ENCODE results near the gene TEDDM1.
"Not testable (repeated sequence)": the region's sequence is repeated elsewhere in the genome, so short reads cannot be mapped to it uniquely, and the experiment has no call there.

TEDDM1 gene

DNA sequence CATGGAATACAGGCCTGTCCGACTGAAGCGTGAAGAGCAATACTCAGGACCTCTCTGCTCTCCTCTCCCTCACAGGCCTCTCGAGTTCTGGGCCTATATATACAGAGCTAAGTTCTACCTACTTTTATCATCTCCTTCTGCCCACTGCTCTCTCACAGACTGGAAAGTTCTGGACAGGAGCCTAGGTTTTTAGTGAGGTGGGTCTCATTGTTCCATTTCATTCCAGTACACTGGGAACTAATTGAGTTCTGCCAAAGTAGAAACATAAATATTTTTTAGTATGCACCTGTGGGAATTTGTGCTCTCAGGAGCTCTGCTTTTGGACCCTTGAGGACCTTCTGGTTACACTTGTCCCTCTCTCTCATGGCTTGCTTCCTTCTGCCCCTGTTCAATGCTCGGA is at the start of gene TEDDM1:
Gene TEDDM1, minus strand, starts transcription at position 101 of the 400 bp plus-strand sequence. CDS start 182 bp downstream, outside the sequence.
- DNase-seq (ENCODE audit: low spot score) = no peak

DNA sequence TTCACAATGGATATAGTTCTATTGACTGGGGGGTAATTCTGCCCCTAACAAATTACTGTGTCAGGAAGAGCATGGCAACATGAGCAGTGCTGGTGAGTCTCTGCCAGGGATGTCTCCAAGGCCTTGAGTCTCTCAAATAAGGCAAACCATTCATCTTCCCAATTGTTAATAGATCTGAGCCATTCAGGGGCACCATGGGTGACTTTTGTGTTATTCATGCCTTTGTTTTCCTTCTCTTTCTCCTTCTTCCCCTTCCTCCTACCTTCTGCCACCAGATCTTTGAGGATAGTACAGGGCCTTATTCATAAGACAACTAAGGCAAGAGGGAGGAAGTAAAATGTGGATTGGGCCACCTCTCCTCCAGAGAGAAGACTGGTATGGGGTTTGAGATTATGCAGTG is 49.6 kb upstream of the TEDDM1 start, which contains the start of gene RGSL1:
Gene RGSL1, plus strand, starts transcription at position 60 of the 400 bp plus-strand sequence. Its CDS starts 20 bp downstream, at position 80.
- no peak for DNase-seq (ENCODE audit: low spot score)

- no peak for DNase-seq (ENCODE audit: low spot score)
Measured at GRCh38 chr1:182447660-182448059, 47.2 kb upstream of the TEDDM1 start.

DNA sequence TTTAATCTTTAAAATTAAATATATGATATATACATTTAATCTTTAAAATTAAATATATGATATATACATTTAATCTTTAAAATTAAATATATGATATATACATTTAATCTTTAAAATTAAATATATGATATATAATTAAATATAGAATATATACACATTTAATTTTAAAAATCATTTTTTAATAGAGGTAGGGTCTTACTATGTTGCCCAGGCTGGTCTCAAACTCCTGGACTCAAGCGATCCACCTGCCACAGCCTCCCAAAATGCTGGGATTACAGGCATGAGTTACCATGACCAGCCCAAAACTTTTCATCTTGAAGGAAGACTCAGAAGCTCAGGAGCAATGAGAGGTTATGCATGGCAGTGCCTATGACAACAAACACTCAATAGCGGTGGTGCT is 46.7 kb upstream of the TEDDM1 start:
- not testable (repeated sequence) for DNase-seq (ENCODE audit: low spot score)

DNA sequence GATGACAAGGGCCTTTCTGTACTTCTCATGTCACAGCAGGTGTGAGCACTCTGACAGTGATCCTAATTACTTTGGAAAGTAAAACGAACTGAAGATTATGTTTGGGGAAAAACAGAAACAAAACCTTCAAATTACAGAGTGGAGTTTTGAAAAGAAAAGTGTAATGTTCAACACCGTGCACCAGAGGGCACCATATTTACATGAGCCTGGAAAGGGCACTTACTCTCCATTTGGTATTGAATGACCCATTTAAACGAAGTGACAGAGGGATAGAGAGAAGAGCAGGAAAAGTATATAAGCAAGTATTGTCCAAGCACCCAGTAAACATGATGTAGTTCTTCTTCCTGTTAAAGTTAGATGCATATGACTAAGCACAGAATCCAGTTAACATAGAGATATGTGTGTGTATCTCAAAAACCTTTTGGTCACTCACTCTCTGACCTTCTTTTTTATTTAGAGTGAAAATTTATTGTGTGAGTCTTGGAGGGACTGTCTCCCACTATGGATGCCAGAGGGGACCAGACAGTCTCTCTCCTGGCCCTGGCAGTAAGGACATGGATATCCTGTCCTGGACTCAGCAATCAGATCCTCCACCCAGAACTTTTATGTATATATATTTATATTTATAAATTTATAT is 45.7 kb upstream of the TEDDM1 start:
- peak; percentile 70 for DNase-seq (ENCODE audit: low spot score)

- no peak for DNase-seq (ENCODE audit: low spot score)
Measured at GRCh38 chr1:182444497-182444896, 44.0 kb upstream of the TEDDM1 start.

DNA sequence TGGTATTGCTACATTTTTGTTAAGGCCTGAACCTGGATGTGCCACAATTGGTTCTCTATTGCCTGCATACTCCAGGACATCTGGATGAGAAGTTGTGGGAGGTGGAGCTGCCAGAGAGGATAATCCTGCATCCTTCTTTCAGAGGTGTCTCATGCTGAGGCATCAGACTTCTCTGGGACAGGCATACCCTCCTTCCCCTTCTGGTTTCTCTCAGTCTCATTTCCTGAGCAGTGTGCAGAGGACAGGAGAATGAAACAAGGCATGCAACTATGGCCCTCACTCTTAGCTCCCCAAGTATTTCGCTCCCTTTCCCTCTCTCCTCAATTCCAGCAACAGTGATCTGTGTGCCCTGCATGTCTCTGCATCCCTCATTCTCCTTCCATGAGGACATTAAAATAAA is 41.9 kb upstream of the TEDDM1 start:
- DNase-seq (ENCODE audit: low spot score) = no peak

DNA sequence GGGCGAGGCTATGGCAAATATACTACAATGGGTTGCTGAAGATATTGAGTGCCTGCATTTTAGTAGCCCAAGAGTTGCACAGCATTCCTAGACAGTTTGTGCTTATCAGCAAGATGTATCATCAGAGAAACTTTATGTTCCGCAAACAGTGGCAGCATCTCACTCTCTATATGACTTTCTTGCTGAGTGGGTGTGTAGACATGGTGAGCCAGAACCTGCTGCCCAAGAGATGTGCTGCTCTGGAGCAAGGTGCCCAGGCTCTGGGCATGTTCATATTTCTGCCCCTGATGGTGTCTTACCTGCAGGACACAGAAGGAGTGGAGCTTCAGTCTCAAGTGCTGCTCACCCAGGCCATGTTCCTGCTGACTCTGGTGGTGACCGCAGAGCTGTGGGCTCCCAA is 41.3 kb upstream of the TEDDM1 start:
- DNase-seq (ENCODE audit: low spot score) = no peak

- DNase-seq (ENCODE audit: low spot score) = no peak
Measured at GRCh38 chr1:182438326-182438725, 37.9 kb upstream of the TEDDM1 start.

DNA sequence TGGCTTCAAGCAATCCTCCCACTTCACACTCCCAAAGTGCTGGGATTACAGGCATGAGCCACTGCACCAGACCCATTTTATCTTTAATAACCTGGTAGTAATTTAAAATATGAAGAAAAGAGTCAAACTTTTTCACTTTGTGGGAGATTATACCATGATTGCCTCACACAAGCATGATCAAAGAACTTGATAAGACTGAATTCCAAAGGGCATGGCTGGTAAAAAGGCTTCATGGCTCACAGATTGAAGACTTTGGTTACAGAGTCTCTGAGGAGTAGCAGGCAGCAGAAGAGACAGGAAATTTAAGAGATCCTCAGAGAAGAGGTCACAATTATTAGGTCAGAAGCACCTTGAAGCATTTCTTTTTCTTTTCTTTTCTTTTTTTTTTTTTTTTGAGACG is 33.1 kb upstream of the TEDDM1 start:
- DNase-seq (ENCODE audit: low spot score) = no peak

- DNase-seq (ENCODE audit: low spot score) = no peak
Measured at GRCh38 chr1:182431278-182431677, 30.8 kb upstream of the TEDDM1 start.

DNA sequence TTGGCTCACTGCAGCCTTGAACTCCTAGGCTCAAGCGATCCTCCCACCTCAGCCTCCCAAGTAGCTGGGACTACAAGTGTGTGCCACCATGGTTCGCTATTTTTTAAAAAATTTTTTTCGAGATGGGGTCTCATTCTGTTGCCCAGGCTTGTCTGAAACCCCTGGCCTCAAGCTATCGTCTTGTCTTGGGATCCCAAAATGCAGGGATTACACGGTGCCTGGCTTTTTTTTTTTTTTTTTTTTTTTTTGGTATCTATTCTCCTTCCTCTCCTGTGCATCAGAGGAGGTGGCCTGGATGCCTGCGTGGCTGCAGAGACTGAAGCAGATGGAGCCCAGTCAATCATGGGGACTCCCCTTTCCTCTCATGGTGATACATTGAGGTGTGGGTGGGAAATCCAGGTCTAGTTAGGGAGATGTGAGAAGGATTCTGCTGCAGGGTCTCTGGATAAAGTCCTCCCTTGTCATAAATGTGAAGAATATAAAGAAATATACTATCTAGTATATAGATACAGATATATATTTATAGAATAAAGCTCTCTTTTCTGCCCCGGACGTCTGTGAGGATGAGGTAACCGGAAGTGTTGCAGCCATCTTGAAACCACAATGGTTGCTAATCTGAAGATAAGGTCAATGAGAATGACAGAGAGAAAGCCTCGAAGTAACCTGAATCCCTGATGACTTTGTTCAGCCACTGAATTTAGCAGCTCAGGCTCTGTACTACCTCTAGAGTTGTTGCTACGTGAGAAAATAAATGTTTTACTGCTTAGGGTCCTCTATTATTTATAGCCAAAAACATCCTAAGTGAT is 30.0 kb upstream of the TEDDM1 start:
- no peak for DNase-seq (ENCODE audit: low spot score)

GRCh38 chr1:182428043-182428442 is 27.6 kb upstream of the TEDDM1 start:
- no peak for DNase-seq (ENCODE audit: low spot score)

DNA sequence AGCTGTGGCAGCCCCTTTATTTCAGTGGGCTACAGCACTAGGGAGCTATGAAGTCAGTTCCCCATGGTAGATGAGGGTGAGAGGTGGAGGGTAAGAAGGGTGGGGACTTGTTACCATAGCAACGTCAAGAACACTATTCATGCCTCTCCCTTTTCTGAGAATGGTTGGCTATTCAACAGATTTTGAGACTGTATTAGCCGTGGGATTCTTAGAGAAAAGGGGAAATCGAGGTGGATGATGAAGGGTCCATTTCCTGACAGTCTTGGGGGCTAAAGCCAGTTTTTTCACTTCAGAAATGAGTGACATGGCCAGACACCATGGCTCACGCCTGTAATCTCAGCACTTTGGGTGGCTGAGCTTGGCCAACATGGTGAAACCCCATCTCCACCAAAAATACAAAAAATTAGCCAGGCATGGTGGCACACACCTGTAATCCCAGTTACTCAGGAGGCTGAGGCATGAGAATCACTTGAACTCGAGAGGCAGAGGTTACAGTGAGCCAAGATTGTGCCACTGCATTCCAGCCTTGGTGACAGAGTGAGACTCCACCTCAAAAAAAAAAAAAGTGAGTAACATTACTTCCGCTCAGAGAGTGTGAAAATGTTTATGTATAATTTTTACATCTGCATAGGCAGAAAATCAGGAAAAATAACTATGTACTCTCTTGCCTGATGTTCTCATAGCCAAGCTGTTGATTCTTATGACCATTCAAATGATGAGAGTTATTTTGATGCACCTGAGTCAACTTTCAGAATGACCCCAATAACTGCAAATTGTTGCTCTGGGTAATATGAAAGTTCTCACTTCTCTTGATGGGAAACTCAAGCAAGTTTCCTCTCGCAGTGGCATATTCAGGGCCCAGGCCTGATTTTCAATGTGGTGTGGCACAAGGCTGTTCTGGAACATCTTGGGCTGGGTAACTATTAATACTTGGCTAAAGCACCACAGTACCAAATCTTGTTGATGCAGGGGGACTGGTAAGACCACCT is 26.3 kb upstream of the TEDDM1 start:
- no peak for DNase-seq (ENCODE audit: low spot score)

DNA sequence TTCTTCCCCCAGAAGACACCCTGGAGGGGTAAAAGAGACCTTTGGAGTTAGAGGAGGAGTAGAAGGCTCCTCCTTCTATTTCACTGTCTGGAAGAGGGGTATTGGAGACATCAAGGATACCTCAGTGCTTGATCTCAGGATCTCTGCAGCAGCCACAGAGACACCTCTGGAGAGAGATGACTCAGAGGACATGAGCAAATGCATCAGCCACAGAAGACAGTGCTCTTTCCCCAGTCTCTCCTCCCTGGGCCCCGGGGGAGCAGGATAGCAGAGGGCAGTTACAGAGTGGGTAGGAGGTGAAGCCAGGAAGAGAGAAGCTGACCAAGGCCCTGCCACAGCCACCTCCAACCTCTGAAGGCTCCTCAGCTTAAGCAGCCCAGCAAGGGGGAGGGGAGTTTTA is 15.3 kb upstream of the TEDDM1 start:
- no peak for DNase-seq (ENCODE audit: low spot score)

DNA sequence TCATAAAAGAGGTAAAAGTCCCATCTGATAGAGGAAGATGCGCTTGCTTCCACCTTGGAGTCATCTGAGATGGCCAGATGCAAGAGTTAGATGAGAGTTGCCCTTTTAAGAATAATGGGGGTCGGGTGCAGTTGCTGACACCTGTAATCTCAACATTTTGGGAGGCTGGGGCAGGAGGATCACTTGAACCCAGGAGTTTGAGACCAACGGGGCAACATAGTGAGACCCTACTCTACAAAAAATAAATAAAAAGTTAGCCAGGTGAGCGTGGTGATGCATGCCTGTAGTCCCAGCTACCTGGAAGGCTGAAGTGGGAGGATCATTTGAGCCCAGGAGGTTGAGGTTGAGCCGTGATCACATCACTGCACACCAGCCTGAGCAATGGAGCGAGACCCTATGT is 13.5 kb upstream of the TEDDM1 start:
- no peak for DNase-seq (ENCODE audit: low spot score)

DNA sequence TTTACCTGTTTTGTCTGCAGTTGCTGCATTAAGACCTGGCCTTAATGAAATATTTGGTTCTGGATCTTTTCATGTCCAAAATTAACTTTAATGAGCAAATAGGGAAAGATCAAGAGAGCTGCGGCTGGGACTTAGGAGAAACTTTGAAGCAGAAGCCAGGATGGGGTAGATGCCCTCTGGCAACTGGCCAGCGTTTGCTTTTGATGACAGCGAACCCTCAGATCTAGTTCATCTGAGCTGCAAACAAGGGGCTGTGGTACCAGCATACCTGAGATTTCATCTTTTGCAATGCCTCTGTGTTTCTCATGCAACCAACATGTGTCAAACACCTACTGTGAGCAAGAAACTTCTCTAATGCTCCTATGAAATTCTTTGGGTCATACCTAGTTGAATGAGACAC is 13.0 kb upstream of the TEDDM1 start:
- DNase-seq (ENCODE audit: low spot score) = no peak

- DNase-seq (ENCODE audit: low spot score) = no peak
Measured at GRCh38 chr1:182410620-182411273, 10.3 kb upstream of the TEDDM1 start.

GRCh38 chr1:182410138-182410537 is 9.7 kb upstream of the TEDDM1 start:
- DNase-seq (ENCODE audit: low spot score) = no peak

GRCh38 chr1:182408435-182409075 is 8.1 kb upstream of the TEDDM1 start:
- DNase-seq (ENCODE audit: low spot score) = no peak

- DNase-seq (ENCODE audit: low spot score) = no peak
Measured at GRCh38 chr1:182407724-182408123, 7.3 kb upstream of the TEDDM1 start.

Data from AG20443 (cell line).